IPS DF 6.9 (cell line): ENCODE data around the gene ROM1.
"Not testable (repeated sequence)": the region's sequence is repeated elsewhere in the genome, so short reads cannot be mapped to it uniquely, and the experiment has no call there.

Experiments used
- DNase-seq: peaks from one replicate; pipeline ENCODE4 v3.0.0-alpha.2; 2013; ENCODE audit warnings: low read depth, low spot score
- H3K27ac ChIP-seq: one replicate; pipeline ENCODE4 v1.5.1; 2013; ENCODE audit warnings: low read length, control low read depth
- H3K27me3 ChIP-seq: 2 replicates; pipeline ENCODE4 v1.6.1; 2013; ENCODE audit warnings: mild to moderate bottlenecking, low read length; ENCODE audit not compliant: control insufficient read depth, insufficient read depth
- H3K36me3 ChIP-seq: 2 replicates; pipeline ENCODE4 v1.6.1; 2013; ENCODE audit warnings: low read length; ENCODE audit not compliant: control insufficient read depth, insufficient read depth
- H3K4me1 ChIP-seq: 2 replicates; pipeline ENCODE4 v1.6.1; 2013; ENCODE audit warnings: low read length; ENCODE audit not compliant: control insufficient read depth, insufficient read depth
- H3K4me3 ChIP-seq: 2 replicates; pipeline ENCODE4 v1.5.1; 2013; ENCODE audit warnings: mild to moderate bottlenecking, low read length
- H3K9me3 ChIP-seq: 2 replicates; pipeline ENCODE4 v1.6.1; 2013; ENCODE audit warnings: low read length, inconsistent platforms; ENCODE audit not compliant: control insufficient read depth, insufficient read depth
- WGBS: extraction: QIAGEN DNeasy Blood & Tissue Kit; methylation state at CpG from one replicate; pipeline ENCODE4 v1.1.7; 2013; ENCODE audit warnings: mixed read lengths, missing lambda C conversion rate; ENCODE audit not compliant: insufficient read length, insufficient coverage; 5-methylcytosine and 5-hydroxymethylcytosine counted together

ROM1 gene

DNA sequence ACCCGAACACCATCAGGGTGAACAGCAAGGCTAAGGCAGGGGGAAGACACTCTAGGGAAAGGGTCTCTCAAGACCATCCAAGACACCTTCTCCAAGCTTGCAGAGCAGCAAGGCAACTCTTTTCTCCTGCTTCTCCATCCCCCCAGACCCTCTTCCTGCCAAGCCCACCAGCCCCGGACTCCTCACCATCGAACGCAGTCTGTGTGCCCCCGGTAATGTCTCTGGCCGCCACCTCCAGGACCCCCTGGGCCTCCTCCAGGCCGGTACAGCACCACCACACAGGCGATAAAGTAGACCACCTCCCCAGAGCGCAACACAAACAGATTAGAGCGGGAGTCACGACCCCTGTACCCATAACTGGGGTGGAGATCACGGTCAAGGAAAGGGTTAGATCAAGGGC lies 4.3 kb upstream of the ROM1 start:
- no peaks in the 10 kb centered on the region for H3K36me3 ChIP-seq
- H3K4me3 ChIP-seq, result no peak overlapping the region
- H3K27ac ChIP-seq, result no peak overlapping the region
- no peaks in the 10 kb centered on the region; the same call in 1 of the 2 replicates for H3K4me1 ChIP-seq
- DNase-seq, result no peak
- WGBS, result no CpG with 5 or more reads among the region's 12 CpGs
- no peaks in the 10 kb centered on the region; the same call in 1 of the 2 replicates for H3K27me3 ChIP-seq
- no peaks in the 10 kb centered on the region for H3K9me3 ChIP-seq

DNA sequence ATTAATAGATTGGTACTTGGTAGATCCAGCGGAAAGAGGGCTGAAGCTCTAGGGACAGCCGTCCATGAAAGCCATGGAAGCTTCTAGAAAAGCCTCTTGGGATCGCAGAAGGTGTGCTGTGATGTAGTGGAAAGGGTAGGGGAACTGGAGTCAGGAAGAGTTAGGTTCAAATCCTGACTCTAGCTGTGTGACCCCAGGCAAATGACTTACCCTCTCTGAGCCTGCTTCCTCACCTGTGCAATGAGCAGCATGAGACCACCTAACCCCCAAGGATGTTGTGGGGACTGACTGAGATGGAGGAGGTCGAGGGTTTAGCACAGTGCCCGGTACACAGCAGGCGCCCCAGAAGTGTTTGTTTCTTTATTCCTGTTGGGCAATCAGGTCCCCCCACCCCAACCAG lies 2.7 kb upstream of the ROM1 start:
- Histone ChIP-seq H3K27ac (no peak overlapping the region), H3K27me3 (no peaks in the 10 kb centered on the region), H3K4me1 (no peaks in the 10 kb centered on the region; the same call in 1 of the 2 replicates), H3K36me3 (no peaks in the 10 kb centered on the region), H3K9me3 (no peaks in the 10 kb centered on the region), H3K4me3 (no peak overlapping the region)
- no CpG with 5 or more reads among the region's 6 CpGs for WGBS
- DNase-seq, result no peak

DNA sequence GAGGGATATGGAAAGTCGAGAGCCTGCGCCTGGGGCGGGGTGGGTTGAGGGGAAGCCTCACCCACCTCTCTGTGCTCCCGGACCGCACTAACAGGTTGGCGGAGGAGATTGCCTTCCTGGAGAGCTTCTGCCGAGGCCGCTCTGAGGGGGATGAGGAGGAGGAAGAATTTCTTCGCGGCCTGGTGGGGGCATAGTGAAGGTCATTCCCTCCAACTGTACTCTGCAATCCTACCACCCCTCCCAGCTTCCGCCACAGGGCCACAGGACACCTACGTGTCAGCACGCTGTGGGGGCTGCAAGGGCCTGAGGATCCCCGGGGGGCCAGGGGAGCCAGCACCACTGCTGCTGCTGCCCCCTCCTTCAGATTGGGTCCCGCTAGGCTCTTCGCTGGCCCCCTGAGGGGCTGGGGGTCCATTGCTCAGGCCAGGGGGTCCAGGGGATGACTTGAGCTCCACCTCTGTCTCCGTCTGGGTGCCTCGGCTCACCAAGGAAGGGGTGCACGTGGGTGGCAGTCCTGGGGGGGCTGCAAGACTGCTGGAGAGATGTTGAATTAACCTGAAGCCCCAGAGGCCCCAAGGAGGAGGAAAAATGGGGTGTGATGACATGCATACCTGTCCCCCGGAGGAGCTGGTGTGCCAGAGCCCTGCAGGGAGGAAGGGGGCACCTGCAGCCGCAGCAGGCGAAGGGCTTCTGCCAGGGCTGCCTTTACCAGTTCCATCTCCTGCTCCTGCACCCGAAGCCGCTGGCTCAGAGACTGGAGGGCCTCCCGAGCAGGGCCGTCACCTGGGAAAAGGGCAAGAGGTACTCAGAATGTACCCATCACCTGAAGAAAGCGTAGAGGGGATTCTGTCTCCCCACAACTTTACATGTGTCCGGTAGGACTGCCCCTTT lies 2.0 kb upstream of the ROM1 start:
- no peaks in the 10 kb centered on the region for H3K36me3 ChIP-seq
- H3K27ac ChIP-seq, result no peak overlapping the region
- H3K27me3 ChIP-seq, result no peaks in the 10 kb centered on the region
- H3K9me3 ChIP-seq, result no peaks in the 10 kb centered on the region
- no peak for DNase-seq
- H3K4me3 ChIP-seq, result peak overlapping the region; percentile 66; the same call in 1 of the 2 replicates
- WGBS, result no CpG with 5 or more reads among the region's 28 CpGs
- H3K4me1 ChIP-seq, result no peaks in the 10 kb centered on the region; the same call in 1 of the 2 replicates

DNA sequence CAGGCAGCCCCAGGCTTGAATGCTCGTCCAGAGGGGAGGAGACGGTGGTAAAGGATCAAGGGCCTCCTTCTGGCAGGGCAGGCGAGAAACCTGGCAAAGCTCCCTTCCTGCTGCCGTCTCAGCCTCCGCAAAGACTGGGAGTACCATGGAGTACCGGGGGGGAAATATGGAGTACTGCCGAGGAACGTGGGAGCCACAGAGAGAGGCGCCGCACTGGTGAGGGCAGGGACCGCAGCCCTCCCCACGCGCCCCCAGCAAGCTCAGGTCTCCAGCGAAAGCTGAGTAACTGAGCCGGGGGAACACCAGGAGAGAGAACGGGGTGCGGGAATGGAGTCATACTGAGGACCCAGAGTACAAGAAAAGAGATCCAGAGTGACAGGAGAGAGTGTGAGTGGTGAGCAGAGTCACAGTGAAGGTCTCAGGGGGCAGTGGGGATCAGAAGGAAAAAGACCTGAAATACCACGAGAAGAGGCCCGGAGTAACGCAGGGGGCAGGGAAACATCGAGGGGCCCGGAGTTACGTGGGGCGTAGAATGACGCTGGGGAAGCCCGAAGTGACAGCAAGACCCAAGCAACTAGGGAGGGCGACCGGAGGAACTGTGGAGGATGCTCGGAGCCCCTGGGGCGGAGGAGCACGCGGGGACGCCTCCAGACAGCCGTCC lies 1.2 kb upstream of the ROM1 start:
- H3K4me3 ChIP-seq, result peak overlapping the region; percentile 66; the same call in 1 of the 2 replicates
- H3K9me3 ChIP-seq, result no peaks in the 10 kb centered on the region
- no peak overlapping the region for H3K27ac ChIP-seq
- H3K27me3 ChIP-seq, result no peaks in the 10 kb centered on the region
- H3K4me1 ChIP-seq, result no peaks in the 10 kb centered on the region; the same call in 1 of the 2 replicates
- WGBS, result no CpG with 5 or more reads among the region's 34 CpGs
- DNase-seq, result no peak
- H3K36me3 ChIP-seq, result no peaks in the 10 kb centered on the region; the same call in 1 of the 2 replicates

DNA sequence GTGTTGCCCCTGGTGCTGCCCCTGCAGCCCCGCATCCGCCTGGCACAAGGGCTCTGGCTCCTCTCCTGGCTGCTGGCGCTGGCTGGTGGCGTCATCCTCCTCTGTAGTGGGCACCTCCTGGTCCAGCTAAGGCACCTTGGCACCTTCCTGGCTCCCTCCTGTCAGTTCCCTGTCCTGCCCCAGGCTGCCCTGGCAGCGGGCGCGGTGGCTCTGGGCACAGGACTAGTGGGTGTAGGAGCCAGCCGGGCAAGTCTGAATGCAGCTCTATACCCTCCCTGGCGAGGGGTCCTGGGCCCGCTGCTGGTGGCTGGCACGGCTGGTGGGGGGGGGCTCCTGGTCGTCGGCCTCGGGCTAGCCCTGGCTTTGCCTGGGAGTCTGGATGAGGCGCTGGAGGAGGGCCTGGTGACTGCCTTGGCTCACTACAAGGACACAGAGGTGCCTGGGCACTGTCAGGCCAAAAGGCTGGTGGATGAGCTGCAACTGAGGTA lies 278 bp downstream of the ROM1 start:
- Histone ChIP-seq H3K4me1 (no peaks in the 10 kb centered on the region; the same call in 1 of the 2 replicates), H3K9me3 (no peaks in the 10 kb centered on the region), H3K4me3 (no peak overlapping the region), H3K27me3 (no peaks in the 10 kb centered on the region), H3K36me3 (no peaks in the 10 kb centered on the region; the same call in 1 of the 2 replicates), H3K27ac (no peak overlapping the region)
- WGBS, result no CpG with 5 or more reads among the region's 15 CpGs
- DNase-seq, result no peak

DNA sequence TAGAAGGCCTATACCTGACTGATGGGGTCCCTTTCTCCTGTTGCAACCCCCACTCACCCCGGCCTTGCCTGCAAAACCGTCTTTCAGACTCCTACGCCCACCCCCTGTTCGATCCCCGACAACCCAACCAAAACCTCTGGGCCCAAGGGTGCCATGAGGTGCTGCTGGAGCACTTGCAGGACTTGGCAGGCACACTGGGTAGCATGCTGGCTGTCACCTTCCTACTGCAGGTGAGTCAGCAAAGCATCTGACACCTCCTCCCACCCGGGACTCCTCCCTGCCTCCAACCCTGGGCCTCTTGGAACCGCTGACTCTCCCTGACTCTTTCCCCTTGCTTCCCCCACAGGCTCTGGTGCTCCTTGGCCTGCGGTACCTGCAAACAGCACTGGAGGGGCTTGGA lies 1.2 kb downstream of the ROM1 start:
- H3K36me3 ChIP-seq, result no peaks in the 10 kb centered on the region; the same call in 1 of the 2 replicates
- no peaks in the 10 kb centered on the region; the same call in 1 of the 2 replicates for H3K4me1 ChIP-seq
- H3K27me3 ChIP-seq, result no peaks in the 10 kb centered on the region
- H3K9me3 ChIP-seq, result no peaks in the 10 kb centered on the region
- DNase-seq, result no peak
- no CpG with 5 or more reads among the region's 8 CpGs for WGBS
- no peak overlapping the region for H3K27ac ChIP-seq
- no peak overlapping the region for H3K4me3 ChIP-seq

DNA sequence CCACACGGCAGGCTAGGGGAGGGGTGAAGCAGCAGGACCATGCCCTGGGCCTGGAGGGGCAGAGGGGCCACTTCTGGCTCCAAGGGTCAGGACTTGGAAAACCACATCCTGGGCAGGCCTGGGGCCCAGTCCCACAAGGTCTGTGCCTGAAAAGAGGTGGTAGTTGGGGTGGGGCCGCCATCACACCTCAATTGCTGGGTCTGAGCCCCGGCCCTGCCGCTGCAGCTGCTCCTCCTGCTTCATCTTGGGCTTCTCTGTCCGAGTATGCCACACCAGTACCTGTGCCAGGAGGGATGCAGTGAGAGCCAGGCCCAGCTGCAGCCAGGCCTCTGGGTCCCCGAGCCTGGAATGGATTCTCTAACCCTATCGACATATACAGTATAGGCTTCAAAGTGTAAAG lies 2.5 kb downstream of the ROM1 start:
- no peak for DNase-seq
- Histone ChIP-seq H3K4me3 (no peak overlapping the region), H3K9me3 (no peaks in the 10 kb centered on the region), H3K4me1 (no peaks in the 10 kb centered on the region; the same call in 1 of the 2 replicates), H3K27ac (no peak overlapping the region), H3K27me3 (no peaks in the 10 kb centered on the region), H3K36me3 (no peaks in the 10 kb centered on the region; the same call in 1 of the 2 replicates)
- WGBS, result no CpG with 5 or more reads among the region's 7 CpGs

DNA sequence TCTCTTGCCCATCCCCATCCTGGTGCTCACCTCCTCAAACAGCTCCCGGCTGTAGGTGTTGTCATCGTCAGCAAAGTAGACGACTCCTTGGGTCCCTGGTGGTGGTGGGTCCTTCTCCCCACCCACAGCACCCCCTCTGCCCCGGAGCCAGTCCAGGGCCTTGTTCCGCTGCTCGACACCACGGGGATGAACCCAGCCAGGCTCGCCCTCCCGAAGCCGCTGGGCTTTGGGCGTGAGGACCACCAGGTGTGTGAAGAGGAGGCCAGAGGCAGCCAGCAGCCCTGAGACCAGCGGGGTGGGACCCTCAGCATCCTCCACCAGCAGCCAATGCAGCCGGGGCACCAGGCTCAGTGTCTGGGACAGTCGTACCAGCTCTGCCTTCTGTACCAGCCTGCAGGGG lies 3.9 kb downstream of the ROM1 start:
- not testable (repeated sequence) for H3K4me1 ChIP-seq, H3K36me3 ChIP-seq, H3K27ac ChIP-seq, H3K4me3 ChIP-seq, H3K27me3 ChIP-seq, DNase-seq, H3K9me3 ChIP-seq
- WGBS, result no CpG with 5 or more reads among the region's 14 CpGs

DNA sequence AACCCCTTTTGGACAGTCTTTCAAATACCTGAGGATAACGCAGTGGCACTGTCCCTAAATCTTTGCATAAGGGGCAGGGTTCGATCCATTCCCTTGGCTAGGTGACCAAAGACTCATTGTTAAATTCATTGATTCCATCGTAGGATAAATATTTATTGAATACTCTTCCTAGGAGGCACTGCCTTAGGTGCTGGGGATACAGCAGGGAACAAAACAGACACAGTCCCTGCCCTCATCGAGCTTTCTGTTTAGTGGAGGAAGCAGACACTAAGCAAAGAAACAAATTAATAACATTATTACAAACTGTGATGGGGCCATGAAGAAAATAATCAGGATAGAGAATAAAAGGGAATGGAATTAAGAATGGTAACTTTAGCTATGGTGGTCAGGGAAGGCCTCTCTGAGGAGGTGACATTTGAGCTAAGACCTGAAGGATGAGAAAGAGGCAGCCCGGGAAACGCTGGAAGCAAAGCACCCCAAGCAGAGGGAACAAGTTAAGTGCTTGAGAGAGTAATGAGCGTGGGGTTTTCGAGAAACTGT lies 8.0 kb downstream of the ROM1 start:
- Histone ChIP-seq H3K27ac (no peak overlapping the region), H3K4me1 (no peaks in the 10 kb centered on the region; the same call in 1 of the 2 replicates), H3K27me3 (no peaks in the 10 kb centered on the region), H3K4me3 (peak overlapping the region; percentile 81; the same call in 1 of the 2 replicates), H3K9me3 (no peaks in the 10 kb centered on the region), H3K36me3 (peaks cover 10% of the 10 kb centered on the region)
- DNase-seq, result no peak
- WGBS, result no CpG with 5 or more reads among the region's 8 CpGs
